Measurements from ENCODE around the gene SASS6.
A peak's percentile ranks its signal among the peaks of the same experiment; 100 is the strongest.

Gene SASS6

DNA sequence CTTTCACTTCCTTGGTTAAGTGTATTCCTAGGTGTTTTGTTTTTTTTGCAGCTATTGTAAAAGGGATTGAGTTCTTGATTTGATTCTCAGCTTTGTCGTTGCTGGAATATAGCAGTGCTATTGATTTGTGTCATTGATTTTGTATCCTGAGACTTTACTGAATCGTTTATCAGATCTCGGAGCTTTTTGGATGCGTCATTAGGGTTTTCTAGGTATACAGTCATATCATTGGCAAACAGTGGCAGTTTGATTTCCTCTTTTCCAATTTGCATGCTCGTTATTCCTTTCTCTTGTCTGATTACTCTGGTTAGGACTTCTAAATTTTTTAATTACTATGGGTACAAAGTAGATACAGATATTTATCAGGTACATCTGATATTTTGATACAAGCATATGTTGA, 87.5 kb downstream of the SASS6 start:
- DNase-seq (ENCODE audit: low read depth): no peak

DNA sequence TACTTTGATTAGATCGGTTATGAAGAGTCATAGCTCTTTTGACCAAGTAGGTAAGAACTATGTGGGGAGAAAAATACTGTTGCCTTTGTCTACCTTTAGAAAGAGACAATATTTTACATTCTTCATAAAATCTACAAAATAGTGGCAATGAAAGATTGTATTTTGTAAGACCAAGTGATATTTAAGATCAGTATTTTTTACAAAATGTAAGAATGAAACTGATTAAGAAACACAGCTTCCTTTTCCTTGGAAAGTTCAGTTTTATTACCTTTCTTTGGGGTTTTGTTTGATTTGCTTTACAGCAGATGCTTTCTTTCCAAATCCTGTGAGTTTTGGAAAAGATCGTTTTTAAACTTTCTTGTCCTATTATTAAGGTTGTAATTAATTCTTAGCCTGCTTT, 93.1 kb downstream of the SASS6 start:
- DNase-seq (ENCODE audit: low read depth): no peak

DNA sequence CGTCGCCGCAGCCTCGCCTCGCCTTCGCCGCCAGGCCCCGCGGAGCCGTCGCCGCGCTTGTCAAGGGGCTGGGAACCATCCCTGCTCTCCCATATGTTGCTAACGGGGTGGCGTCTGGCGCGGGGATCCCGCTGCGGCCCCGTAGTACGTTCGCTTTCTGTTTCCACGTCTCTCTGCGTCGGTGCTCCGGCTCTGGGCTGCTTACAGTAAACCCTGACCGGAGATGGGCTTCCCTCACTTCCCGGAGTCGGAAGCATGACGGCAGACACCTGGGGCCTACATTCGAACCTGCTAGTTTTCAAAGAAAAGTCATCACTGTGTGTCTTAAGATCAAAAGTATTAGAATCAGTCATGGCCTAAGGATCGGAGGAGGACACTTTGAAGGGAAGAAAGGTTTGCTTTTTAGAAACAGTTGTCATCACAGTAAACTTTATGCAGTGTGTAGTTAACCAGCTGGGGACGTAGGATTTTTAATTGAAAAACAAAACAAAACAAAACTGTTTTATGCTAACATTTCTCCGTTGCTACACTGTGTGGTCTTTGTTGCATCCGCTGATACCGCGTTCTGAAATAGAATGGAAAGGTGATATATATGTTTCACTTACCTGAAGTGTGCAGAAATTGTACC, 94.0 kb downstream of the SASS6 start:
- DNase-seq (ENCODE audit: low read depth): peak; percentile 12

DNA sequence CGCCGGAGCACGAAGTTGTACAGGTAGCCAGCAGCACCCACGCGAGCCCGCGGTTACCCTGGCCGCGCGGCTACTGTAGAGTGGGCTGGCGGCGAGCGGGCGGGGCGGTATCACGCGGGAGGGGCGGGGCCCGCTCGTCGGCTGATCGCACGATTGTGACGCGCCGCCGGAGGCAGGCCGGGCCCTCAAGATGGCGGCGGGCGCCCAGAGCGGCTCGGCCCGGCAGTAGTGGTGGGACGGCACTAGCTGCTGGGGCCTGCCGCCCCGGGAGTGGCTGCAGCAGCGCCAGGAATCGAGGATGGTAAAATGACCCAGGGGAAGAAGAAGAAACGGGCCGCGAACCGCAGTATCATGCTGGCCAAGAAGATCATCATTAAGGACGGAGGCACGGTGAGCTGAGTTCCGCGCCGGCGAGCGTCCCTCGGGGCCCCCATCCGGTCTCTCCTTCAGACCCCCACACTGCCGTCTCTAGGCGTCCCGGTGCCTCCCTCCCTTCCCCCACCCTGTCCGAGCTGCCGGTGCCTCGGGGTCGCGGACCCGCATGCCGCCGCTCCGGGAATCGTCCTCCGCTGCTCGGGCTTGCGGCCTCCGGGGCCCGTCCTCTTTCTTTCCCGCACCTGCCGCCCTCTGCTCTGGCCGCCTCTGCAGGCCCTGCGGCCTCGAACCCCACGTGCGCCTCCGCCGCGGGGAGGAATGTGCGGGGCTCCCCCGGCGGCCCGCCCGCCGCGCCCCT, 94.6 kb downstream of the SASS6 start:
- peak; percentile 54 for DNase-seq (ENCODE audit: low read depth)

DNA sequence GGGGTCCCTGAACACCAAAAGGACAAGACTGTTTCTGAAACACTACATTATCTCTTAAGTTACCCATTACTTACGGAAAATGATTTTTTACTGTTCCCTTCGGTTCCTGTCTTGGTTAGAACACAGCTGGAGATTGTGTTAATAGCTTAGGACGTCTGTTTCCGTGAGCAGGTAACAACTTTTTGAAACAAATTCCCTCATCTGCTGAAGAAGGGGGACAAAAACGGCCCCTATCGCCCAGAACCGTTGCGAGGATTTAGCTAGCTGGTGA, 95.1 kb downstream of the SASS6 start:
- no peak for DNase-seq (ENCODE audit: low read depth)

DNA sequence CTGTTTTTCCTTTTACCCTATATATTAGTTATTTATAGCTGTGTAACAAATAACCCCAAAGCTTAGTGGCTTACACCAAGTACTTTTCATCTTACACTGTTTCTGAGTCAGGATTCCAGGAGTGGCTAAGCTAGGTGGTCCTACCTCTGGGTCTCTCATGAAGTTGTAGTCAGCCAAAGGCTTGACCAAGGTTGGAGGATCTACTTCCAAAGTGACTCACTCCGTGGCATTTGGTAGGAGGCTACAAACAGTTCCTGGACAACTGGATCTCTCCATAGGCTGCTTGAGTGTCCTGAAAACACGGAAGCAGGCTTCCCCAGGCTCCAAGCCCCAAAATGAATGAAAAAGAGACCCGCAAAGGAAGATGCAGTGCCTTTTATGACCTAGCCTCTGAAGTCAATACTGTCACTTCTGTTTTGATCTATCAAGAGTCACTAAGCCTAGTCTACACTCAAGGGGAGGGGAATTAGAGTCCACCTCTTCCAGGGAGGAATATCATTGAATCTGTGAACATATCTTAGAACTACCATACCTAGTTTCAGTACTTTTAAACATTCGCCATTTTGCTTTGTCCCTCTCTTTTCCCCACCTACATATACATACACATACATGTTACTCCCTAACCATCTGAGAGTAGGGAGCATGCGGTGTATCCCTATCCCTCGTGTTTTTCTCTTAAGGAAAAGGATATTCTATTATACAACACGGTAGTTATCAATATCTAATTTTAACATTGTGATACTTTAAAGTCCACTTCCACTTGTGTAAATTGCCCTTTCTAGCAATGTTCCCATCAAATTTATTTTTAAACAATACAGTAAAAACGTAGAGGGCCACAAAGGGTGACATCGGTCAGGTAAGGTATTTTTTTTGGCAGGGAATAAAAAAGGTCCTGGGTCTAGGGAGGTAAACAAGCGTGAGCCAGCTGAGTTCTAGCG, 95.7 kb downstream of the SASS6 start:
- no peak for DNase-seq (ENCODE audit: low read depth)

DNA sequence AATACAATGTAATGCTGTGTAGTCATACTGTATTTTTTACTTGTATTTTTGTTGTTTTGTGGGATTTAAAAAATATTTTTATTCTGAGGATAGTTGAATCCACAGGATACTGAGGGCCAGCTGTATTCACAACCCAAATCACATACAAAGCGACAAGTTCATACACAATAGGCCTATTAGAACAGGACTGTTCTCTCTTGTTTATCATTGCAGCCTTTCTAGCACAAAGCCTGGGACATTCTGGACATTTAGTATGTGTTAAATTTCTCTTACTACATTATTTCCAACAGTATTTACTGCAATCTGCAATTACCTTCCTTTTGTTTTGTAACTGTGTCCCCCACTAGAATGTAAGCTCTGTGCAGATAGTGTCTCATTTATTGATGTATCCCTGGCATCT, 97.5 kb downstream of the SASS6 start:
- no peak for DNase-seq (ENCODE audit: low read depth)

DNA sequence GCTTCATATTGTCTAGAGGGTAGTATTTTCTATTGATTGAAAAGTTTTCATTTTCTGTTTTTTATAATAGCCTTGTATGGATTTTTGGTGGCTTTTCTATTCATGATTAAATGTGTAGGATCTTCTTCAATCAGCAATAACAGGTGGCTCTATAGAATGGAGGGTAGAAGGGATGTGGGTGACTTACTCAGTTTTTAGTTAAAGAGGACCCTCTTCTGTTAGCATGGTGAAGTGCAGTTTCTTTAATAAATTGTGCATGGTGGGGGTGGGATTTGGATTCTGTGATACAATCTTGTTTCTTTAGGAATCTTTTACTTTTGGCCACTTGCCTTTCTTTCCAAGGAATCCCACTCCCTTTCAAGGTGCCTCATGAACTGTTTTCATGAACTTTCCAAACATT, 98.3 kb downstream of the SASS6 start:
- no peak for DNase-seq (ENCODE audit: low read depth)

Data from CMK (cell line).